Stimulated activated CD4-positive, alpha-beta T cell treated with anti-CD3 and anti-CD28 coated beads, TNF-alpha, amount 100 ng/mL, for 48 hours (primary cell): ENCODE data around the gene GNAQ.
"Not testable (repeated sequence)": the region's sequence is repeated elsewhere in the genome, so short reads cannot be mapped to it uniquely, and the experiment has no call there.

Experiments
- DNase-seq, 3 donors: peaks; one replicate each; pipeline ENCODE4 v3.0.0-alpha.2; 2020; ENCODE audit warnings: low read depth in 3 of 3

The GNAQ gene

DNA sequence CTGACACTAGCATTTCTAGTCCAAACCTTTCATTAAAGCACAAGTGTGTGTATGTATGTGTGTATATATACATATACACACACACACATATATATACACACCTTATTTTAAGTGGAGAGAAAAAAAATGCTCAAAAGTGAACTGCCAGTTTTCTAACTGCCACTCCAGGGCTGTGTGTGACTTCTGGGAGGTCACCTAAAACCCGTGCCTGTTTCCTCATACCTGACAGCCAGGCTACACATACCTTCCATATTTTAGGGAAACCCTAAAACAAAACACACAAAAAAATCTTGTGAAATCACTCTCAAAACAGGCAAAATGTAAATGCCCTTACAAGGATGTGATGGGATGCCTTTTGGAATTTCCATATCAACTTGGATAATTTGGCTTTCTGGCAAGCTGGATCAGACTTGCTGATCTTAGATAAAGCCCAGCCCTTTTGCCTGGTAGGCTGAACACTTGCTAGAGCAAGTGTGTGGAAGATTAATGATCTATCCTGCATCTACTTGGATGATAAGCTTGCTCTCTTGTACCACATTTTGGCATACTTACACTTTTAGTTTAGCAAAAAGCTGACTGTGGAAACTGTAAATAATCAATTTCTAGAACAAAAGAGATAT, 127.8 kb downstream of the GNAQ start:
- no peak for DNase-seq

DNA sequence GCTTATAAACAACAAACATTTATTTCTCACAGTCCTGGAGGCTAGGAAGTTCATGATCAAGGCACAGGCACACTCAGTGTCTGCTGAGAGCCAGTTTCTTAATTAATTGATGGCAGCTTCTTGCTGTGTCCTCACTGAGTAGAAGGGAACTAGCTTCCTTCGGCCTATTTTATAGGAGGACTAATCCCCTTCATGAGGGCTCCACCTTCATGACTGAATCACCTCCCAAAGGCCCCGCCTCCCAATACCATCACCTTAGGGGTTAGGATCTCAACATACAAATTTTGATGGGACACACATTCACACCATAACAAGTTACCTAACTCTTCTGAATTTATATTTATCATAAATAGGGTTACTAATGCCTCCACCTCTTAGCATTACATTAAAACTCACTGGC, 129.8 kb downstream of the GNAQ start:
- DNase-seq, result no peak

DNA sequence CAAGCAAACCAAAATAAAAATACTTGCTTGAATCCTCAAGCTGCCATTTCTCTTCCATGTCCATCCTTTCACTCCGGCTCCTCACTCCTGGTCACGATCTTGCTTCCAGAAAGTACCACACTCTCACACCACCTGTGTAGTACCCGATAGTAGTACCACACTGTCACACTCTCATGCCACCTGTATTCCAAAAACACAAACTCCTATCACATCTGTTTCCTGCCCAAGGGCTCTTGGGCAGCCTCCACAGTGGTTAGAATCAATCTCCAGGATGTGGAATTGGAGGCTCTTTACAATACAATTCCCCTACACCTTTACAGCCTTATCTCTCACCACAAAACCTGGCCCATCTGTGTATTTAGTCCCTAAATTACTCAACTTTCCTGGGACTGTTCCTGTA, 130.6 kb downstream of the GNAQ start:
- DNase-seq, result no peak

DNA sequence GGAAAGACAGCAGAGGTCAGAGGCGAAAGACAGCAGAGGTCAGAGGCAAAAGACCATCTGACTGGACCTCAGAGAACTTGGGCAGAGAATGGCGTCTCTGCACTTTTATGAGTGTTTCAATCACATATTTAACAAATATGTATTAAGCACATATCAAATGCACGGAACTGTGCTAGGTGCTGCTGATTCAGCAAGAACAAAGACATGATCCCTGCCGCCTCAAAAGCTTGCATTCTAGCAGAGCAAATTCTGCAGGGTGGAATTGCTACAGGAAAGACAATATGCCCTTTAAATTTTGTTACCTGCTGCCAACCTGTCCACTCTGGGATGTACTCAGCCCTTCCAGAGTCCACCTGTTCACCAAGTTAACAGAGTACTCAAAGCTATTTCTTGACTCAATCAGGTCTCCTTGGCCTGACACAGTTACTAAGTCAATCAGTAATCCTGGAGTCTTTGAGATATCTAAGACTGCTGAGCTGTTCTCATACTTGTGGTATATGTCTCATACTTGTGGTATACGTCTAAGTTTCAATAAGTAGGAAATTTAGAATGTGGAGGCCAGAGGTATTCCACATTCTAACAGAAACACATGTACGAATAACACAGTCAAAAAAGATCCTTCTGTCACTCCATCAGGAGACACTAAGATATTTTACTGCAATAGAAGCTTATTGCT, 131.8 kb downstream of the GNAQ start:
- DNase-seq, result no peak

DNA sequence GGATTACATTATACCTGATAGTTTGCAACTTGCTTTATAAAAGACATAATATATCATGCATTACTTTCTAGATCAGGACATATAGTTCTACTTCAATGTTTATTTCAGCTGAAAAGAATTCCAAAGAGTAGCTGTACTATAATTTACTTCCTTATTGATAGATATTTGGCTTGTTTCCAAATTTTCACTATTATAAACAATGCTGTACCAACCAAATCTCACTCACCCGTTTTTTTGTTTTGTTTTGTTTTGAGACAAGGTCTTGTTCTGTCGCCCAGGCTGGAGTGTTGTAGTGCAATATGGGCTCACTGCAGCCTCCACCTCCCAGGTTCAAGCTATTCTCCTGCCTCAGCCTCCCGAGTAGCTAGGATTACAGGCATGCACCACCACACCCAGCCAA, 132.7 kb downstream of the GNAQ start:
- no peak for DNase-seq

DNA sequence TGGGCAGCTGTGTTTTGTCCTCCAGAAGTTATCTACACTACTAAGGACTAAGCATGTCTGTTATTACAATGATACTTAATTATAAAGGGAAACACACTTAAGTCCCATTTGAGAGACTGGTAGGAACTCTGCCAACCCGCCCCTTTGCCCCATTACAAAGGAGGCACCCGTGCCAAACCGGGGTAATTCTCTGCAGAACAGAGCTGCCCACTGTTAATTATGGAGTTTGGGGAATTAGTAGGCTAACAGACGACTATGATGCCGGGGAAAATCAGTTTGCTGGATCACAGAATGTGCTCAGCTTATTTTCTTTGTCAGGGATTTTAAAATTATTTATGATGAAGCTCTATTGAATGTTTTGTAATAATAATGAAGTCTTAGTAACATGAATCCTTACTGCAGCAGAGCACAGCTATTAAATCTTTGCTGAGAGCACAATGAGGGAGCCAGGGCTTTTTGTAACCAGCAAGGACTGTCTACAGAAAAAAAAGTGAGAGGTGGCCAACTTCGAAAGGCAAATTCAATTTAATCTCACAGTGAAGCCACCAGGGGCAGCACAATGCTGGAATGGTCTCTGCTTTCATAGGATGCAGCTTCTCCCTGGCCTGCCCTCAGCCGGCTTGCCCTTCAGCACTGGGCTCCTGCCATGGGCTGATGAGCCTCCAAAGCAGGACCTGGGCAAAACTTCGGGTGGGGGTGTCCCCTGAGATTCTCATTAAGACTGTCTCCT, 134.5 kb downstream of the GNAQ start:
- DNase-seq, result no peak

DNA sequence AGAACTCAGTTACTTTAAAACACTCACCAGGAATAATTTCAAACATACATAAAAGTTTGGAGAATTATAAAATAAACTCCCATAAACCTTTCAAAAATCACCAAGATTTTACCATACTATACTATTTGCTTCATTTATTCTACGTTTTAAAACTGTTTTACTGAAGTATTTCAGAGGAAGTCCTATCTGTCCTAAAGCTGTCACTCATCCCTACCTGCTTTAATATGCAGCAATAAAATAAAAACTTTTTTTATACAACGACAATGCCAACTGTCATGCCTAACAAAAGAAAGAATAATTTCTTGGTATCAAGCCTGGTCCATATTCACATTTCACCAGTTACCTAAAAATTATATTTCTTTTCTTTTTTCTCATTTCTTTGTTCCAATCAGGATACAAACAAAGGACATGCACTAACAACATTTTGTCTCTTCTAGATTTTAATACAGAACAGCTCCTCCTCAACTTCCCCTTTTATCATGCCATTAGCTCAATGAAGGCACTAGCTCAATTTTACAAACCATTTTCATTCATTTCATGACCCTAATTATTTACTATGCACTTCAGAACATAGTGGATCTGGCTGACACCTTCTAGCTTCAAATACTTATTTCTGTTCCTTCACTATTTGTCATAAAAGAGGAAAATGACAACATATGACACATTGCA, 135.2 kb downstream of the GNAQ start:
- no peak for DNase-seq

DNA sequence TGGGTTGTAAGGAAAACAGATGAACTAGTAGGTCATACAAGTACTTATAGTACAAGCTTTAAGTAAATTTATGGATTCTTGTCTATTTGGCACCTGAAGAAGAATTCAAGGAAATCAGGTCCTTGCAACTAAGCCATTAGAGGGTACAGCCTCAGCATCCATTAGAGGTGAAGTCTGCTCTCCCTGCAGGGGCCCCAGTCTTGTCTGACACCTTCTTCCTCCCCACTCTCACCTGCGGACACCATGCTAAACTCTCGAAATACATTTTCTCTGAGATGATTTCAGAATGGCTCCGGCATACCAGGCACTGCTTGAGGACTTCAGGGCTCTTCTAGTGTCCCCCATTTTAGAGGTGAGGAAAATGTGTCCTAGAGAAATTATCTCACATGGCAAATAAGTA, 137.9 kb downstream of the GNAQ start:
- no peak for DNase-seq

DNA sequence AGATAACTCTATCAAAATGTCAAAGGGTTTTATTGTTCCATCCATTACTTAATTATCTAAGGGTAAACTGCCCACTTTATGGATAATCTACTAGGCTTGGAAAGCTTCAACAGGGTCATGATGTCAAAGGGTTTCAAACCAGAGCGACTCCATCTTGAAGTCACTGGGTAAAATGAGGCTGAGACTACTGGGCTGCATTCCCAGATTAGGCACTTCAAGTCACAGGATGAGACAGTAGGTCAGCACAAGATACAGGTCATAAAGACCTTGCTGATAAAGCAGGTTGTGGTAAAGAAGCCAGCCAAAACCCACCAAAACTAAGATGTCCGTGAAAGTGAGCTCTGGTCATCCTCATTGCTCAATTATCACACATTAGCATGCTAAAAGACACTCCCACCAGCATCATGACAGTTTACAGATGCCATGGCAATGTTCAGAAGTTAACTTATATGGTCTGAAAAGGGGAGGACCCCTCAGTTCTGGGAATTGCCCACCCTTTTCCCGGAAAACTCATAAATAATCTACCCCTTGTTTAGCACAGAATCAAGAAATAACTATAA, 138.6 kb downstream of the GNAQ start:
- no peak for DNase-seq

DNA sequence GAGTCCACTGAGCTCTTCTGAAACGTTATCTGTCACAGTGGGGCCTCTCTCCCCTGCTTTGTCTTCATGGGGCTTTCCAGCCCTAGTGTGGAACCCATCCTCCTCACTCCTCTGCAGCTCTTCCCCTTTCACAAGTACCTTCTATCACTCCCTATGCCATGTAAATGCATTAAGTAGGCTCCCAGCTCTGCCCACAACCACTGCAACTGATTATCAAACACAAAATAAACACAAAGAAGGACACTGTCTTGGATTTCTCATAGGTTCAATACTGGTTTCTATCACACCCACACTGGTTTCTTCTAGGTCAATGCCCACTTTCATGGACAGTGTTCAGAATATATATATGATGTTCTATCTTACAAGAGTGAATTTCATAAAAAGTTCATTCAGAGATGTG, 139.4 kb downstream of the GNAQ start:
- DNase-seq, result no peak

DNA sequence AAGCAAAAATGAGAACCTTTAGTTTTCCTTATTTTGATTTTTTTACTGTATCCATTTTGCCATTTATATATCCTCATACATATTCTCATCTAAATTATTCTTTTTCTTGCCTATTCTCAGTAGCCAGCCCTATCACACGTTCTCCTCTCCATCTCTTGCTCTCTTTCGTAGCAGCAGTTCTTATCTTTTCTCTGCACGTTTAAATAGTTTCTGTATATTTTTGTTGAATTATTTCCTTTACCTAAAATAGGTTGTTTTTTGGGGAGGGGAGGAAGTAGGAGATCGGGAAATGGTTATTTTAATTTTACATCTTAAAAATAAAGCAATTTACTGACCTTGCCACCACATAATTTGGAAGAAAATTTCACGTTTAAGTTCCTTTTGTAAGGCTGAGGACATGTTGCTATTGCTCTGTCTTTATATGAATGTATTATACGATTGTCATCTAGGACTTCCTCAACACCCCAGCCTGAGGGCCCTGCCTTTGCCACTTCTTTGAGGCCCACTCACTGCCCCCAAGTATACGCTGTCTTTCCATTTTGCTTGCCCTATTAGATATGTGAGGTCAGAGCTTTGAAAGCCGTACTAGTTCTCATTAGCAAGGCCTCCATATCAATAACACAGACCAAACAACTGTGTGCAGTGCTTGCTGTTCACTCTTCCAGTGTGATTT, 140.3 kb downstream of the GNAQ start:
- DNase-seq, result no peak

DNA sequence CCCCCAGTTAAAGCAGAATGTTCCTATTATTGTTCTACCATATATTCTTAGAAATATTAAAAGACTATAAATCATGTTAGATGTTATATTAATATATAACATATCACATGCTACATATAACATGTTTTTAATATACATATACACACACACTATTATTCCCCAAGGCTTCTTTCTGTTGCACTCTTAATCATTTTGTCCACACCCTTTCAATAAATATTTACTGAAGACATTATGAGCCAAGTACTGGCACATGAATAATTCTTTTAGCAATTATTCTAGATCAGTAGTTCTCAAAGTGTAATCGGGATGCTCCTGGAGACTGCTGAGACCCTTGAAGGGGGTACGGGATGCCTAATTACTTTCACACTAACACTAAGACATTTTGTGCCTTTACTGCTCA, 143.9 kb downstream of the GNAQ start:
- DNase-seq, result no peak

DNA sequence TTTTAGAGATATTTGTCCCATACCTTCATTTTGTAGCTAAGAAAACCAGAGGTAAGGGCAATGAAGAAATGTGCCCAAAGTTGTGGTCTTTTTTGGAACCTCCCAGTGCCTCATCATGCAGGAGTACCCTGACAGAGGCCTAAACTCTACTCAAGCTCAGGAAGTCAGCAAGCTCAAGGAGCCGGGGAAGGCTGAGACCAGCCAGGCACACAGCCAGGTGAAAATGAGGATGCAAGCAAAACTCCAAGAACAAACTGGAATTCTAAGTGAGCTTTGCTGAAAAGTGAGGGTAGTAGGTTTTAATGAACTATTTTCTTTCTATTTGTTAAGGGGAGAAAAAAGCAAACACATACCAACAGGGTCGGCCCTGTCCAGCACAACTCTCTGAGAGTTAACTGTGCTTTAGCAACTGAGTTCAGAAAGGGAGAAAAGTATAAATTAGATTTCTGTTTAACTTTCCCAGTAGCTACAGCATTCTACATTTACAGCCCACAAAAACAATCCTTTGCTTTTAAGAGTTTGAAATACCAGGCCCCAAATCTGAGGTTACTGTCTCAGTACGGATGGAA, 146.4 kb downstream of the GNAQ start:
- DNase-seq, result no peak

DNA sequence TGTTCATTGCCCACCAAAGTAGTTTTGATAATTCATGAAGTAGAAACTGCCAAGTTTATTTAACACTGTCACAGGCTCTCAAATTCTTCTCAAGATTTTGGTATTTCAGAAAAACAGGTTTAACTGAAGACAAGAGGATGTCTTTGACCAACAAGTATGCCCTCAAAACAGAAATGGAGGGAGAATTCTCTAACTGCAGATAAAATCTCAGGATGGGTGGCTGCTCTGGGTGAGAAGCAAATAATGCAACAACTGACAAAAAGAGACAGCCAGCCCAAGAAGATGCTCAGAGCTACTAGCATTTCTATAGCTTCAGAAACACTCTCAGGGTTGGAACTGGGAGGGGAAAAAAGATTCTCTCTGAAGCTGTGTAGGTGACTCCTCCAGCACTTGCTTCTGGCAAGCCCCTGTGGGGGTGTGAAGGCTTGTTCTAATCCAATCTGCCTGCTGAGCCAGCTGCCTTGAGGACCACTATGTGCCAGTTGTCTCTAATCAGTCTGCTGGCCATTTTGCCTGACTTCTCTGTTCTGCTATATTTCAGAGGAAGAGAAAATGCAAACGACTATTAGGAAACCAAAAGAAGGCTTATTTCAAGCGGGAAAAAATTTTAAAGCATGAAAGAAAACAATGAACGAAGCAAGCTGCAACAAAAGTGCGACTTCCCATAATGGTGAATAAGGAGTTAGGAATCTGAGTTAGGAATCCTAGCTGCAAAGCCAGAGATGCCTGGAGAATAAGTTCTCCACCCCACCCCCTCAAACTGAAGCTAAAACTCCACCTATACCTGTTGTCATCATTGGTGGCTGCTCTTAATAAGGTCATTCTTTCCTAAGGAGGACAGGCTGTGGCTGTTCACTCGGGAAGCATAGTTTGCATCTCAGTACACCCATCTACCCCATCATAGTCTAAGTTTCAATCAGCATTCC, 147.5 kb downstream of the GNAQ start:
- DNase-seq, result no peak

DNA sequence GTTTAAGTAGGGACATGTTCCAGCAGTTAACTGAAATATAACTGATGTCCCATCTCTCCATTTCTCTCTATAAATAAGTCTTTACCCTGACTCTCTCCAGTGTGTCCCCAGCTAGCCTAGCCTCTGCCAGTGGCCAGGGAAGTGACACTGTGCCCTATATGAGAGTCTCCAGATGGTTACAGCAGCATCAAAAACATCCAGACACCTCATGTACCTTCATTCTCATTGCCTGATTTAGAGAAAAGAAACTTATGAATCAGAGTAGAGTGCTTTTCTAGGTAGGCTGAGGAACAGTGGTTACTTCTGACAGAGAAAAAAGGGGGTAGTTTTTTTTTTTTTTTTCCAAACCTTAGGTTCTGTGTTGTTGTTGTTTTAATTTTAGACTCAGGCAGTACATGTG, 148.5 kb downstream of the GNAQ start:
- DNase-seq, result no peak

DNA sequence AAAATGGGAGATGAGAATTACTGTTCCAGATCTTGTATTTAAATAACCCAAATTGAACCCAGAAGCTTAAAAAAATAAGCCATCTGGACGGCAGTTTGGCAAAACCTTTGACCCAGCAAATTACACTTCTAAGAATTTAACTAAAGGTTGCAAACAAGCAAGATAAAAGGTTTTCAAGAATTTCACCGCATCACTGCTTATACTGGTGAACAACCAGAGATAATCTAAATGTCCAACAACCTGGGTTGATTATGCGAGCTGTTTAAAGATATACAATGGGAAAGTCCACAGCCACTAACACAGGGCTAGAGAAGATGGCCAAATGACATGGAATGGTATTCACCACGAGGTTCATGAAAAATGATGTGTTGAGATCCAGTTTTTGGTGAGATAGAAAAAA, 149.3 kb downstream of the GNAQ start:
- DNase-seq, result no peak

DNA sequence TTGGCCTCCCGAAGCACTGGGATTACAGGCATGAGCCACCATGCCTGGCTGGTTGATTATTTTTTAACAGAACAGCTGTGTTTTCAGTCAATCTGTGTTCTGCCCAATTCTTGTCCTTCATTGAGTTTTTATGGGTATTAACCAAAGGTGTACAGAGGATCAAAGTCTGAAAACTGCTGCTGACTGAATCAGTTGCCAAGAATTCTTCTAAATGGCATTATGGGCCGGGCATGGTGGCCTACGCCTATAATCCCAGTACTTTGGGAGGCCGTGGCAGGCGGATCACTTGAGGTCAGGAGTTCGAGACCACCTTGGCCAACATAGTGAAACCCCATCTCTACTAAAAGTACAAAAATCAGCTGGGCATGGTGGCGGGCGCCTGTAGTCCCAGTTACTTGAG, 150.0 kb downstream of the GNAQ start:
- DNase-seq, result not testable (repeated sequence)

DNA sequence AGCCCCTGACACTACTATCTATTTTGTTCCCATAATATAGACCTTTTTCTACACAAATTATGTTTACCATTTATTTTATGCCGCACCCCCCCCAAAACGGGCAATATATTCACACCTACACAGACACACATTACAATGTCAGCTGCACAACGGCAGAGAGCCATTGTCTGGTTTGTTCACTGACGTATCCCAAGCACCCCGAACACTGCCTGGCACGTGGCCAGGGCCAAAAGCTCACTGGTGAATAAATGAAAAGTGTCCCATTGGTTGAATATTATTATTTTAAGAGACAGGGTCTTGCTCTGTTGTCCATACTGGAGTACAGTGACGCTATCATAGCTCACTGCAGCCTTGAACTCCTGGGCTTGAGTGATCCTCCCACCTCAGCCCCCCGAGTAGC, 150.5 kb downstream of the GNAQ start:
- DNase-seq, result no peak

DNA sequence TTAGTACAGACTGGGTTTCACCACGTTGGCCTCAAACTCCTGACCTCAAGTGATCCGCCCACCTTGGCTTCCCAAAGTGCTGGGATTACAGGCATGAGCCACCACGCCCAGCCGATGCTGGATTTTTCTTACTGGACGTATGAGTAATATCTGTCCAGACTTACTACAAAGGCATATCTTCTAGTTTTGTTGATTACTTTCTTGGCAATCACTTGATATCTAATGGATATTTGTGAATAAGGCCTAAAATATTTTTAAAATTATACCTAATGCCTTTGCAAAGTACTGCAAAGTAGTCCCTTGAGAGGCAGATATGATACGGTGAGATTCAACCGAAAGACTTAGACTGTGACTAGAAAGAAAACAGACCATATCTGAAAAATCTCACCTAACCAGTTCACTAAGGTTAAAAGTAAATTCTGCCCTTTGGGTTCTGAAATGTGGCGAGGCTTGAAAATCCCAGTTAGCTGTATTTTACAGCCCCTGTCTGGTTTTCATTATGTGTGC, 152.1 kb downstream of the GNAQ start:
- DNase-seq, result no peak

DNA sequence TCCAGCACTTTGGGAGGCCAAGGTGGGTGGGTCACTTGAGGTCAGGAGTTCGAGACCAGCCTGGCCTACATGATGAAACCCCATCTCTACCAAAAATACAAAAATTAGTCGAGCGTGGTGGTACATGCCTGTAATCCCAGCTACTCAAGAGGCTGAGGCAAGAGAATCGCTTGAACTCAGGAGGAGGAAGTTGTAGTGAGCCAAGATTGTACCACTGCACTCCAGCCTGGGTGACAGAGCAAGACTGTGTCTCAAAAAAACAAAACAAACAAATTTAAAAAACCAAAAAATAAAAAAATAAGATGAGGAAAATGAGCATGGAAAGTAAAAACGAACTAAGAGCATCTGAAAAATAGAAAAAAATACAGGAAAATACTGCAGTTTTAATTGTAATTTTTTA, 152.8 kb downstream of the GNAQ start:
- DNase-seq, result not testable (repeated sequence)
